Left forelimb (tissue), 1 donor: Measurements from ENCODE around the gene SP2.

Experiments
- DNase-seq: peaks from one replicate; pipeline ENCODE4 v3.0.0-alpha.2; 2018; ENCODE audit warnings: low spot score

Gene SP2

GRCh38 chr17:47870056-47870455 is 26.0 kb upstream of the SP2 start:
- no peak for DNase-seq

DNA sequence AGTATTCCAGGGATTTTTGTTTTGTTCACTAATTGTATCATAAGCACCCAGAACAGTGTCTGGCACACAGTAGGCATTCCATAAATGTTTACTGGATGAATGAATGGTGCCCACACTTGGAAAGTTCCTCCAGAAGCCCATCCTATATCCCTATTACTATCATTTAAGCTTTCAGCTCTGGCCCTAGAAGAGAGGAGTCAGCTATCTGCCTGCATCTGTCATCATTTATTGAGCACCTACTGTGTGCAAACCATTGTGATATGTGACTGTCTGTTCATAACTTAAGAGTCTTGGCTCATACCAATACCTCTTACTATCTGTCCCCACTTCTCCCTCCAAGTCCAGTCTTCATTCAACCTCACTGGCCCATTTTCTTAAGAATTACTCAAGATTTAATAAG is 25.0 kb upstream of the SP2 start:
- DNase-seq: no peak

GRCh38 chr17:47872019-47872650 is 23.9 kb upstream of the SP2 start:
- no peak for DNase-seq

DNA sequence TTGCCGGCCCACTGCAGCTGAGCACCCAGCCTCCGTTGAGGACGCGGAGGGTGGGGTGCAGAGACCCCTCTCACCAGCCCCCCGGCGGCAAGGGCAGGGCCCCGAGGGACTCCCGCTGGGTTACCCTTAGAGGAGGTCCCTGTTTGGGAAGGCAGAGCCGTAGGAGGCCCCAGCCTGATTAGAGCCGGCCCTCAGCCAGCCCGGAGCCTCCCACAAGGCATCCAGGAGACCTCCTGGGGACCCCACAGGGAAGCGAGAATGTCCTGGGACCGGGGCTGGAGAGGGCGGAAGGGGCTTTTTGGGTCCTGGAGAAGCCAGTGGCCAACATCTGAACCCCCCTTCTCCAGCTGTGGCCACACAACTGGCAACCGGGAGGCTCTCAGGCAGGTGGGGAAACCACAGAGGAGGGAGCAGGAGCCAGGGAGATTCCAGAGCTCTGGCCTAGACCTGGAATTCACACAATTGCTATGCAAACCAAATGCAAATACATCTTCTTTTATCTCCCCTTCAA is 23.3 kb upstream of the SP2 start:
- DNase-seq: no peak

DNA sequence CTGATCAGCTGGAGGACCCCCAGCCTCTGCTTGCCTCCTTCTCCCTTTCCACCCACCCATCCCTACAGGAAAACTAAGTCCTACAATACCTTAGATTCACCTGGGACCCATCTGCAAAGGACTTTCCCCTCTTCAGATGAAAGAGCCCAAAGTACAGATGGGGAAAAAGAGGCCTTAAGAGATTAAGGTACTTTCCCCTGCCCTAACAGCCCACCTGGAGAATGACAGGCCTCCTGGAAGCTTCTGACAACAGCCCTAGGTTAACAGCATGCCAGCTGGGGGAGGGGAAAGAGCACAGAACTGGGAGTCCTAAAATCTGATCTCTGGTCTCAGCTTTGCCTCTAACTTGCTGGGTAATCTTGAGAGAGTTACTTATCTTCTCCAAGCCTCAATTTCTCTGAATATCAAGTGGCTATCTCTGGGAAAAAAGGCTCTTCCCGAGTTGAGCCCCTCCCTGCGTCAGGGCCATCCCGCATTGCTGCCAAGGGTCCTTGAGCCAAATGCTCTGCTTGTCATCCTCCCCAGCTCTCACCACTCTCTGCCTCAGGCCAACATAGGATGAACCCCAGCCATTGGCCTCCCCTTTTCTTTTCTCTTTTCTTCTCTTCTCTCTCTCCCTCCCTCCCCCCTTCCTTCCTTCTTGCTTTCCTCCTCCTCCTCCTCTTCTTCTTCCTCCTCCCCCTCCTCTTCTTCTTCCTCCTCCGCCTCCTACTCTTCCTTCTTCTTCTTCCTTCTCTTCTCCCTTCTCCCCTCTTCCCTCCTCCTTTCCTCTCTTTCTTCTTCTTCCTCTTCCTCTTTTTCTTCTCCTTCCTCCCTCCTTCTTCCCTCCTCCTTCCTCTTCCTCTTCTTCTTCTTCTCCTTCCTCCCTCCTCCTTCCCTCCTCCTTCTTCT is 22.6 kb upstream of the SP2 start:
- no peak for DNase-seq

DNA sequence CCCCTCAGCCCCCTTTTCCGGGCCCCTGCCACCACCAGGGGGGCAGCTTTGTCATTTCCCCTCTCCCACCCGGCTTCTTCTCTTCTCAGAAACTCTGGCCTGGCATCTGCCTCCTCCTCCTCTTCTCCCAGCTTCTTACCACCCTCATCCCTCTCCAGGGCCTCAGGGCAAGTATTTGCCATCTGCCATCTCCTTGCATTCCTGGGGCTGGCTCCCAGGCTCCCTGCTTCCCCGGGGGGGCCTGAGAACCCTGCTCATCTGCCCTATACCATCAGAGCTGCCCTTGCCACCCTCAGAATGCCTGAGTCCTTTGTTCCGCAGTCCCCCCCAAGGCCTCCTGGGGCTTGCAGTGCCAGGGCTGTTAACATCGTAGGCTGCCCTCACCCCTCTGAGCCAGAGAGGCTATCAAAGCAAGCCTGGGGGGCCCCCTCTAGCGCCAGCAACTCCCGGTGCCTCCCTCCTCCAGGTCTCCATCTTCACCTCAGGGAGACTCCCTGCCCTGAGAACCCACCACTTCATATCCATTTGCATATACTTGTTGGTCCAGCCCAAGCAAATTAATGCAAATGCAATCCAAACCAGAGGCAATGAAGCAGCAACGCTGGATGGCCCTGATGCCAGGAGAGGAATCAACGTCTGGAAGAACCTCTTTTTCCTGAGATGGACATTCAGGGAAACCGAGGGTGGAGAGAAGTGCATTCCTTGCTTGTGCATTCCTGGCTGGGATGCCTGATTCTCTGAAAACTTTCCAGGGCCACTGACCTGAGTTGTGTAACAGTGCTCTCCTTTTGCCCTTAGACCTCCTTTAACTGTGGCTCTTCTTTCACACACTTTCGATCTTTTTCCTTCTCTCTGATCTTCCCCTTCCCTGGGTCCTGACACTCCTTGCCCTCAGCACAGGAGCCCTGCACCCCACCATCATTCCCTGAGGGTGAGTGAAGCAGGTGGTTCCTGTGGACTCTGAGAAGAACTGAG is 20.7 kb upstream of the SP2 start:
- DNase-seq: no peak

GRCh38 chr17:47877368-47878034 is 18.5 kb upstream of the SP2 start:
- no peak for DNase-seq

DNA sequence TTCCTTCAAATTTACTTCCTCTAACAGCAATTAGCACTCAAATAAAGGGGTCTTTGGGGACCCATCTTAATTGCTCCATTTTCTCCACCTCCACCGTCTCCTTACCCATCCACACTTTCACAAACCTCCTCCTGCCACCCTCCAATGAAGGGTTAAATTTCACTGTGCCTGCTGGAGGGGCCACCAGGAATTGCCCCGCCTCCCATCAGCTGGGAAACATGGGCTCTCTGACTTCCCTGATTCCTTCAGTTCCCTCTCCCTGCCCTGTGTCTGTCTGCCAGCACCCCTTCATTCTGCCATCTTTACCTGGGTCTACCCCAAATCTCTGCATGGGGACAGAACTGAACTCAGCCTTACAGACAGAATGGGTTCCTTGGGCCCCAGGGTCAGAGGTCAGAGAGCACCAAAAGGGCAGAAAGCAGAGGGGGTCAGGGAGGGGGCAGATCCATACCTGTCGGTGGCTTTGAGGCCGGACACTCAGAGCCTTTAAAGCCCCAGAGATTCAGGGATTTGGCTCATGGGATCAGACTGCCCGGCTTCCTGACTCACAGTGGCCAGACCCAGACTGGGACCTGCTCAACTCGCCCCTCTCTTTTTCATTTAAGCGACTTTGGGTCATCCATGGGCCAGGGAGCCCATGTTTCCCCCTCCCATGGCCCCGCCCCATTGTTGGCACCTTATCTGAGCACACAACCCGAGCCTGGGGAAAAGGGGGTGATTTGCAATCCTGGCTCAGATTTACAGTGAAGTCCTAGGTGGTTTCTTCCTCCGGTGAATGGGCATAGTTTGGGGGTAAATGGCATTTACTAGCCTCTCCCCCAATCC is 17.6 kb upstream of the SP2 start:
- DNase-seq: no peak

DNA sequence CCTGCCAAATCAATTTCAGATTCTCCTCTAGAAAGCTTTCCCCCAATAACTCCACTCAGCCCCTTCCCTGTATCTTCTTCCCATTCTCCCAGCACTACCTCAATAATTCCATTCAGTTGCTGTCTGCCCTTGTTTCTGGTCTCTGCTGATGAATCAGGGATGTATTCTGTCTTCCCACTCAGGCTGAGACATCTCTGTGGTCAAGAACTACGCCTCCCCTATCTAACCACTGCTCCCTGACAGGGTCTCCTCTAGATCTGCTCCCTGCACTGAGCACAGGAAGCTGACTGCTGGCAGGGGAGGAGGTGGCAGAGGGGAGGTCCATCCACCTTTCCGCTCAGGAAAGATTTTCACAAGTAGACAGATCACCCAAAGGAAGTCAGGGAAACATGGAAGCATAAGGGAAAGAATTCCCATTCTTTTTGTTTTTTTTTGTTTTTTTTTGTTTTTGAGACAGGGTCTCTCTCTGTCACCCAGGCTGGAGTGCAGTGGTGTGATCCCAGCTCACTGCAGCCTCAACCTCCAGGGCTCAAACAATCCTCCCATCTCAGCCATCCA is 16.9 kb upstream of the SP2 start:
- DNase-seq: no peak

GRCh38 chr17:47879776-47880454 is 16.1 kb upstream of the SP2 start:
- DNase-seq: no peak

DNA sequence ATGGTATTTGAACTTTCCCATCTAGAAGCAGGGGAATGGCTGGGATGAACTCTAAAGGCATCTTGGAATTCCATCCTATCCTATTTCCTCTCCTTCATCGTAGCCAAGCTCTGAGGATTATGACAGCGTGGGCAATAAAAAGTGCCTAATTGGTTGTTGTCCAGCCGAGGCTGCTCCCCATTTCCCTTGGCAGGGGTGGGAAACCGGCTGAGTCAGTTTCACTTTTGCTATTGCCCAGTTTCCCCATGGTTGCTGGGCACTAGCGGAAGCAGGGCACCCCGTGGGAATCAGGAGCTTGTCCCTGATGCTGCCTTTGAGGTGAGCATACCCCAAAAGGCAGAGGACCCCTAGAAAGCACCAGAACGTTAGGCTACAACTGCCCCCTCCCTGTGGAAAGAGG is 13.8 kb upstream of the SP2 start:
- no peak for DNase-seq

- DNase-seq: no peak
Measured at GRCh38 chr17:47882695-47883588, 13.1 kb upstream of the SP2 start.

GRCh38 chr17:47883589-47884426 is 12.2 kb upstream of the SP2 start:
- no peak for DNase-seq

GRCh38 chr17:47884427-47884740 is 11.7 kb upstream of the SP2 start:
- DNase-seq: no peak

- DNase-seq: no peak
Measured at GRCh38 chr17:47884905-47885730, 10.9 kb upstream of the SP2 start.

DNA sequence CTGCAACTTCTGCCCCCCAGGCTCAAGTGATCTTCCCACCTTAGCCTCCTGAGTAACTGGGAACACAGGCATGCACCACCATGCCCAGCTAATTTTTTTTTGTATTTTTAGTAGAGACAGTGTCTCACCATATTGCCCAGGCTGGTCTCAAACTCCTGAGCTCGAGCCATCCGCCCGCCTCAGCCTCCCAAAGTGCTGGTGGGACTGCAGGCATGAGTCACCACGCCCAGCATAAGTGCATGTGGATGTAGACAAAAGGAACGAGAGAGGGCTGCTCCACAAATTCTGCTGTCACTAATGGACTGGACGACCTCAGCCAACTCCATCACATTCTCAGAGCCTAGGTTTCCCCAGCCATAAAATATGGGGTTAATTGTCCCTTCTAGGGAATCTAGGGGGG is 7.7 kb upstream of the SP2 start:
- DNase-seq: no peak
